HG02938 (cell line): ENCODE measurements around the gene MZT2B.
"Not testable (repeated sequence)": the region's sequence is repeated elsewhere in the genome, so short reads cannot be mapped to it uniquely, and the experiment has no call there.

Experiments used
- ATAC-seq: cut with Tn5 transposase; IDR thresholded peaks from one replicate; pipeline ENCODE4 v1.9.1; 2021; ENCODE audit warnings: mild to moderate bottlenecking, moderate library complexity; ENCODE audit not compliant: unreplicated experiment

MZT2B gene

DNA sequence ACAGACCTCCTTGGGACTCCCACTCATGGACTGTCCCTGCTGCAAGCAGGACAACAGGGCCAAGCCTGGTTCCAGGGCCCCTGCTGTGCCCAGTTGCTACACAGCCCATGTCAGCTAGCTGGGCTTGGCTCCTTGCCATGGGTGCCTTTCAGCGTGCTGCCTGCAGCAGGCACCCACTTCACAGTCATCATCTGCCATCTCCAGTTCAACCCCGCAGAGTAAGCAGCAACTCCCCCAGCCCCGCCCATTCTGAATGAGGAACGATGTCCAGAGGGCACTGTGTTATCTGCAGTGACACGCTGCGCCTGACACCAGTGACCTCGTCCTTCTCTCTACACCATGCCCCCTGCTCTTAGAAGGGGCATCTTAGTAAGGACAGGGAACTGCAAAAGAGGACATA lies 20.5 kb downstream of the MZT2B start:
- ATAC-seq = not testable (repeated sequence)

DNA sequence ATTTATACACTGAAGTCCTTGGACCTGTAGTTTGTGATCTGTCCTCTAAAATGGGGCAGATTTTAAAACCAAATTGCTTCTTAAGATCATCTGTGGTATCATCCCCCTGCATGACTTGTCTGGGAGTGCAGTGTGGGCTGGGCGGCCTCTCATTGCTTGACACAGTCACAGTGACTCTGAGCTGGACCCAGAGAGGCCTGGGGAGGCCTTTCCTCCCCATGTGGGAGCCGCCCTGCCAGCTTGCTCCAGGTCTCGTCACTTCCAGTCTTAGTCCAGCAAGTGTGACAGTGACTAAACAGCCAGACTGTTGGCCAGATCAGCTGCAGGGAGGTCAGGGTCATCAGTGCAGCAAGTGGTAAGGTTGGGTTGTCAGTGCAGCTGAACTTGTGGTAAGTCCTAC lies 21.1 kb downstream of the MZT2B start:
- ATAC-seq = not testable (repeated sequence)

DNA sequence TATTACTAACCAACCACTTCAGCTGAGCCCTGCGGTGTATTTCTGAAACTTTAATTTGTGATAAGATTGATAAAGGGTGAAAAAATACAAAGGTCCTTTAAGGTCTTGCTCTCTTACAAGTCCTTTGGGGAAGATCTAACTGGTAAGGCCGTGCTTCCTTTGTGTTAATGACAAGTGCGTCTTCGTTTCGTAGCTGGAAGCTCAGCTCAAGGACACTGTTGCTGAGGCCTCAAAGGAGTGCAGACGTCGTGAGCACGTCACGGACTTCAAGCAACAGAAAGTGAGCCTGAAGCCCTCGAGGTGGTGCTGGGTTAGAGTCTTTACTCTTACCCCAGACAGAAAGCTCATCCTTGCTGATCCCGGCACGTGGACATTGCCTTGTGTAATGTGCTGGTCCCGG lies 25.0 kb downstream of the MZT2B start:
- not testable (repeated sequence) for ATAC-seq

DNA sequence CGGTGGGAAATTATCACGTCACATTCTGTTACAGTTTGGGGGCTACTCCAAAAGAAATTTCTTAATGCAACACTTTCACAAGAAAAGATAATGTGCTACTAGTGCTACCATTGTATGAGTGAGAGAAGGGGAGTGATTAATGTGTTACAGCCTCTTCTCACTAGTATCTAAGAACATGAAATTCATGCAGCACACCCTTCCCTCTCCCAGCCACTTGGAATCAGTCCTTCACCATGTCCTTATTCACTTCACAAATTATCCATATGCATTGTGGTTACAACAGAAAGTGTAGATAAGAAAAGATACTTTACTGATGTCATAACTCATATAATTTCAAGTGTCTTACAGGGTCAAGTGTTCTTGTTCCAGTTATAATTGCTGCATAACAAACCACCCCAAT lies 37.1 kb downstream of the MZT2B start:
- ATAC-seq = not testable (repeated sequence)

DNA sequence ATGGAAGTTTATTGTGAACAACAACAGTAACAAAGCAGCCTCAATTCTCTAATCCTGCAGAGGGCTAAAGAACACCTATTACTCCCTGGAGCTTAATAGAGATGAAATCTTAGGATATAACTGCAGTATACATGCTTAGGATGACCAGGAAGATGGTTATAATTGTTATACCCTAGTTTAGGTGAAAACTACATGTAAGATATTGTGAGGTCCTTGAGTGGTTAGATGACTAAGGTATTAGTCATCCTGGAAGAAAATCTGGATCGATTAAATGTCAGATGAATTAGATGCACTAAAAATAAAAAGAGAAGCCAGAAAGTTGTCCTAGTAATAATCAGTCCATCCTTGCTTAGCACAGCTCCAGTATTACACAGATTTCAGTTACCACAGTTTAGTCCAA lies 38.4 kb downstream of the MZT2B start:
- not testable (repeated sequence) for ATAC-seq

DNA sequence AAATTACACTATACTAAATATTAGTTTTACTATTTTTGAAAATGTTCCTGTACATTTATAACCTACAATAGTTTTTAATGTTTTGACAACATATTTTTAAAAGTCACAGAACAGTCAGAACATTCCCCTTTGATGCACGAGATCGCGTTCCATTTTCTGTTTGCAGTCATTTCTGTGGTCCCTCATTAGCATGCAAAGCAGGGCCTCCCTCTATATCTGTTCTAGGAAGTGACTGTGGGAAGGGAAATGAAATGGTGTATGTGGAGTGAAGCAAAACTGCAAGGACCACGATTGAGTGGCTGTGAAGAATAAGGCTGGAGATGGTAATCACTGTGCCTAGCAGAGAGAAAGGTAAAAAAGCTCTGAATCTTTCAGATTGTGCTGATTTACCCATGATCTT lies 40.5 kb downstream of the MZT2B start:
- ATAC-seq = peak; percentile 76

DNA sequence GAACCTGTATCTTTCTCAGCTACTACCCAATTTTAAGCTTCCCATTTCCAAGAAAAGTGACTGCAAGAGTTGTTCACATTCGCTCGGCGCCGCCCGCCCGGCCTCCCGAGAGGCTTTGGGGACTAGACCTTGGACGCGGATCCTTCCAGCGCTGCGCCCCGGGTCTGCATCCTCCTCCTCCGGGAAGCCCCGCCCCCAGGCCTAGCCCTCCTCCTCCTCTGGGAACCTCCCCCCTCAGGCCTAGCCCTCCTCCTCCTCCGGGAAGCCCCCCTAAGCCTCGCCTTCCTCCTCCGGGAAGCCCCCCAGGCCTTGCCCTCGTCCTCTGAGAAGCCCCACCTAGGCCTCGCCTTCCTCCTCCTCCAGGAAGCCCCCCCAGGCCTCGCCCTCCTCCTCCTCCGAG lies 45.9 kb downstream of the MZT2B start:
- ATAC-seq = not testable (repeated sequence)

DNA sequence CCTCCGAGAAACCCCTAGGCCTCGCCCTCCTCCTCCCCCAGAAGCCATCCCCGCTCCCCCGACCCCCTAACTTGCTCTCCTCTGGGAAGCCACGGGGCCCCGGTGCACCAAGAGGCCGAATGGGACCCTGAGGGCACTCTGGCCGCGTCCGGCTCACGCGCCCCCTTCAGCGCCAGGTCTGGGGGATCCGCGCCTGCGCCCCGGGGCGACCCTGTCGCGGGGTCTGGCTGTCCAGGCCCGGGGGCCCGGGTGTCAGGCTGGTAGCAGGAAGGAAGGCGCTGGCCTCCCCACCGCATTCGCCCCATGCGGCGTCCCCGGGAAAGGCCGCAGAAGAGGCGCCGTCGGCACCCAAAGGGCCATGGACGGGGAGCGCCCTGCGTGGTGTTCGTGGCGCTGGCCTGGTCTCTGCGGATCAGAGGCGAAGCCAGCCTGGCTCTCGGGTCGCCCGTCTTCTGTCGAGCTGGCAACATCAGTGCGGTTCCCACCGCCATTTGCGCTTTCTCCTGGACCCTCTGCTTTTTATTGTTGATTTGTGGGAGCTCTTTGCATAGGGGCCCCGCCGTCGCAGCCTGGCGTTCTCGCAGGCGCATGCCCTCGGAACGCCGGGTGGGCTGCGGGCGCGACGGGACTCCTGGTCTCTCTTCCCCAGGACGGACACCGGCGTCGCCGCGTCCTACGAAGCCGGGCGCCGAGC lies 46.6 kb downstream of the MZT2B start:
- ATAC-seq = not testable (repeated sequence)

DNA sequence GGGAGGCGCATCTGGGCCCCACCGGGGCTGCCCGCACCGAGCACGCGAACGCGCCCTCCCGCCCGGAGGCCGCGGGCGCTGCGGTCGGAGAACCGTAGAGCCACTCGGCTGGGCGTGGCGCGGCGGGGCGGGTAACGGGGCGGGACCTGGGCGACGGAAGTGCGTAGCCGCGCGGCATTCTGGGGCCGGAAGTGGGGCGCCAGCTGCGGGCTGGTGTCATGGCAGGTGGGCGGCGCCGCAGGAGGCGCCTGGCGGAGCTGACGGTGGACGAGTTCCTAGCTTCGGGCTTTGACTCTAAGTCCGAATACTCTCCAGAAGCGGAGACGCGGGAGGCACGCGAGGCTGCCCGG lies 47.1 kb downstream of the MZT2B start:
- ATAC-seq = not testable (repeated sequence)

DNA sequence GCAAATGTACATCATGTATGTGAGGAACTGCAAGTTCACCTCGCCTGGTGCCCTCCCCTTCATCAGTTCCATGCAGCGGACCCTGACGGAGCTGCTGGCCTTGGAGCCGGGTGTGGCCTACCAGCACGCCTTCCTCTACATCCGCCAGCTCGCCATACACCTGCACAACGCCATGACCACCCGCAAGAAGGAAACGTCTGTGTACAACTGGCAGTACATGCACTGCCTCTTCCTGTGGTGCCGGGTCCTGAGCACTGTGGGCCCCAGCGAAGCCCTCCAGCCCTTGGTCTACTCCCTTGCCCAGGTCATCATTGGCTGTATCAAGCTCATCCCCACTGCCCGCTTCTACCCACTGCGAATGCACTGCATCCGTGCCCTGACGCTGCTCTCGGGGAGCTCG lies 48.3 kb downstream of the MZT2B start:
- ATAC-seq = not testable (repeated sequence)

DNA sequence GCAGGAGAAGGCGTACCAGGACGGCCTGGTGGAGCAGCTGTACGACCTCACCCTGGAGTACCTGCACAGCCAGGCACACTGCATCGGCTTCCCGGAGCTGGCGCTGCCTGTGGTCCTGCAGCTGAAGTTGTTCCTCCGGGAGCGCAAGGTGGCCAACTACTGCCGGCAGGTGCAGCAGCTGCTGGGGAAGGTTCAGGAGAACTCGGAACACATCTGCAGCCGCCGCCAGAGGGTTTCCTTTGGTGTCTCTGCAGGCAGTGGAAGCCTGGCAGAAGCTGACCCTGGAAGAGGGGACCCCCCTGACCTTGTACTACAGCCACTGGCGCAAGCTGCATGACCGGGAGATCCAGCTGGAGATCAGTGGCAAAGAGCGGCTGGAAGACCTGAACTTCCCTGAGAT lies 48.8 kb downstream of the MZT2B start:
- not testable (repeated sequence) for ATAC-seq

DNA sequence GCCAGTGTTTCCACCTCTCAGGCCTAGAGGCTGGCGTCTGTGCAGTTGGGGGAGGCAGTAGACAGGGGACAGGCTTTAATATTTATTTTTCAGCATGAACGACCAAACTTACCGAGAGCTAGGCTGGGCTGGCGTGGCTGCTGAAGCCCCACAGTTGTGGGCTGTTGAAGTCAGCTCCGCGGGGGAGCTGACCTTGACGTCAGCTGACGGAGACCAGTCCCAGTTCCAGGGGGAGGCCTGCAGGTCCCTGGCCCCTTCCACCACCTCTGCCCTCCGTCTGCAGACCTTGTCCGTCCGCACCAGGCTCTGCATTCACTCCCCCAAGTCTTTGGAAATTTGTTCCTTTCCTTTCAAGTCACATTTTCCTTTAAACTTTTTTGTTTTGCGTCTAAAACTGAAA lies 49.6 kb downstream of the MZT2B start:
- ATAC-seq = no peak

DNA sequence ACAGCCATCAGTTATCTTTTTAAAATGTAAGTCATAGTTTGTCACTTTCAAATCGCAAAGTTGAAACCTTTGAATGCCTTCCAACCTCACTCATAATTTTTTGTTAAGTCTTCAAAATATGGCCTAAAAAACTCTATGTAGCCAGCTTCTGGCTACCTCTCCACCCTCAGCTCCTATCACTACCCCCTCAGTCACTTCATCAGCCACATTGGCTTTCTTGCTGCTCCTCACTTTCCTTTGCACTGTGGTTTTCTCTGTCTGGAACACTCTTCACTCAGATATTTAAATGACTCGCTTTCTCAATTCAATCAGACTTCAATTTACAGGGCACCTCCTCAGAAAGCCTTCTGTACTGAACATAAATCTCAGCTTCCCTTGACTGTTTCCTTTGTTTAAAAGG lies 51.0 kb downstream of the MZT2B start:
- not testable (repeated sequence) for ATAC-seq

DNA sequence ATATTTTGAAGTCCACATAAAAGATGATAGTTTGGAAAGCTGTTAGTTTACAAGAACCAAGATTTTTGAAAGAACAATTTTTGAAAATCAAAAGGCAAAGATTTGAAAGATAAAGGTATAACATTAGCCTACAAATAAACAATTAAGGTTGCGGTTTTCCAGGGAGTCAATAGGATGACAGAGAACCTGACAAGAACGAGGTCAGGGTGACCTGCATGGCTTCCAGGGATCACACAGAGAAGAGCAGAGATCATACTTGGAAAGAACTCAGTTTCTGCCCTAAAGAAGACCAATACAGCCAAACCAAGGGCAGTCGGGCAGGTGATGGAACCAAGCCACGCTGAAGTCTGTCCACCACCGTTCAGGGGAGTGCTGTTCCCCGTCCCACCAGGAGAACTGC lies 57.5 kb downstream of the MZT2B start:
- not testable (repeated sequence) for ATAC-seq
